Endothelial cell of umbilical vein (primary cell): ENCODE data around the gene HOXB5.

Experiments
- CTCF ChIP-seq, 2 donors: IDR thresholded peaks; 1 replicate in 1 of 2; 2 replicates in 1 of 2; pipeline ENCODE4 v1.5.1; 2011; ENCODE audit warnings: low read length in 2 of 2, mild to moderate bottlenecking in 2 of 2, moderate library complexity in 2 of 2, control low read depth in 1 of 2, inconsistent platforms in 1 of 2, low read depth in 1 of 2; ENCODE audit not compliant: insufficient read depth in 1 of 2; ENCODE audit errors: extremely low read depth in 1 of 2
- EZH2 ChIP-seq: IDR thresholded peaks from 2 replicates; pipeline ENCODE4 v1.6.1; 2012; ENCODE audit warnings: borderline replicate concordance, low read depth, mild to moderate bottlenecking, moderate library complexity, low read length, inconsistent platforms; ENCODE audit not compliant: severe bottlenecking
- FOS ChIP-seq: IDR thresholded peaks from 2 replicates; pipeline ENCODE4 v1.6.1; 2011; ENCODE audit warnings: mild to moderate bottlenecking, low read length, moderate library complexity, borderline replicate concordance; ENCODE audit not compliant: insufficient read depth
- MAX ChIP-seq: IDR thresholded peaks from 2 replicates; pipeline ENCODE4 v1.6.1; 2011; ENCODE audit not compliant: insufficient read depth, insufficient read length
- POLR2A ChIP-seq: IDR thresholded peaks from 2 replicates; pipeline ENCODE4 v1.6.1; 2012; ENCODE audit warnings: low read depth, mild to moderate bottlenecking, control low read depth, low read length
- POLR2AphosphoS5 ChIP-seq: IDR thresholded peaks from 2 replicates; pipeline ENCODE4 v1.6.1; 2012; ENCODE audit warnings: low read depth, mild to moderate bottlenecking, control low read depth, low read length, moderate library complexity; ENCODE audit not compliant: insufficient read depth

- TF ChIP-seq POLR2A, result no peak
- TF ChIP-seq EZH2, result no peak
- no peak for TF ChIP-seq CTCF (IDR thresholded peaks at IDR 0.05; ENCODE audit: extremely low read depth in 1 of 2, insufficient read depth in 1 of 2, low read depth in 1 of 2, low read length in 2 of 2)
- TF ChIP-seq MAX, result no peak
- no peak for TF ChIP-seq POLR2AphosphoS5
- no peak for TF ChIP-seq FOS
Measured at GRCh38 chr17:48575066-48575582, 18.5 kb downstream of the HOXB5 start.
